Measurements from ENCODE around the gene MAZ.

Gene MAZ

DNA sequence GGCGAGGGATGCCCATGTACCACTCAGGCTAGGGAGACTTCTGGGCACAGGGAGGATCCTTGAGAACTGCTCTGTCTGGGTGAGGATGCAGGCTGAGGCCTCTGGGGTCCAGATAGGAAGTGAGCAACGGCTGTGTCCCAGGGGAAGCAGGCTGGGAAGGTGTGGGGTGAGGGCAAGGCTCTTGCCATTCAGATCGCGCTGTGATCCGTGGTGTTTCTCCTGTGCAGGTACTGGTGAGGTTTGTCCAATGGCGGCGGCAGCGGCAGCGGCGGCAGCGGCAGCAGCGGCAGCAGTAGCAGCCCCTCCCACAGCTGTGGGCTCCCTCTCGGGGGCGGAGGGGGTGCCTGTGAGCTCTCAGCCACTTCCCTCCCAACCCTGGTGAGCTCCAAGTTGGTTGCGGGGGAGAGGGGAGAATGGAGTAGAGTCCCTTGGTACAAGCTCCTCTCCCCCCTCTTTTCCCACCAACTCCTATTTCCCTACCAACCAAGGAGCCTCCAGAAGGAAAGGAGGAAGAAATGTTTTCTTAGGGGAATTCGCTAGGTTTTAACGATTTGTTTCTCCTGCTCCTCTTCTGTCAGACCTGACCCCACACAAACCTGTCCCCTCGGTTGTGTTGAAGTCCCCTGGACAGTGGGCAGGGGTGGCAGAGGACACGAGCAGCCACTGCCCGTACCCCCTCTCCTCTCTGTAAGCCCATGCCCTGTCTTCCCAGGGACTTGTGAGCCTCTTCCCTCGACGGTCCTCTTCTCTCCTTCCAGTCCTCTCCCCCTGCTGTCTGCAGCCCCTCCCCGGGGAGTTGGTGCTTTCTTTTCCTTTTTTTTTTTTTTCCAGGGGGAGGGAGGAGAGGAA, 3.7 kb downstream of the MAZ start:
- DNase-seq: no peak

DNA sequence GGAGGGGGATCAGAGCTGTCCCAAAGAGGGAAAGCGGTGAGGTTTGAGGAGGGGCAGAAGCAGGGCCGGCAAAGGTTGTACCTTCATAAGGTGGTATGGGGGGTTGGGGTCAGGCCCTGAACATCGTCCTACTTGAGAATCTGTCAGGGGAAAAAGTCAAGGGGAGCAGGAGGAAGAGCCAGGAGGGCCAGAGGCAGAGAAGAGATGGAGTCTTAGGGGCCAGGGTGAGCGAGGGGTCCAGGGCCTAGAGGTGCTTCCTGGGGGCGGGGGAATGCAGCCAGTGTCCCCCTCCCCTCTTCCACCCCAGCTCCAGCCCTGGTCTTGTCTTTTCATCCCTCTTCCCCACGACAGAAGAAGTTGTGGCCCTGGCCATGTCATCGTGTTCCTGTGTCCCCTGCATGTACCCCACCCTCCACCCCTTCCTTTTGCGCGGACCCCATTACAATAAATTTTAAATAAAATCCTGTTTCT, 4.4 kb downstream of the MAZ start:
- no peak for DNase-seq

DNA sequence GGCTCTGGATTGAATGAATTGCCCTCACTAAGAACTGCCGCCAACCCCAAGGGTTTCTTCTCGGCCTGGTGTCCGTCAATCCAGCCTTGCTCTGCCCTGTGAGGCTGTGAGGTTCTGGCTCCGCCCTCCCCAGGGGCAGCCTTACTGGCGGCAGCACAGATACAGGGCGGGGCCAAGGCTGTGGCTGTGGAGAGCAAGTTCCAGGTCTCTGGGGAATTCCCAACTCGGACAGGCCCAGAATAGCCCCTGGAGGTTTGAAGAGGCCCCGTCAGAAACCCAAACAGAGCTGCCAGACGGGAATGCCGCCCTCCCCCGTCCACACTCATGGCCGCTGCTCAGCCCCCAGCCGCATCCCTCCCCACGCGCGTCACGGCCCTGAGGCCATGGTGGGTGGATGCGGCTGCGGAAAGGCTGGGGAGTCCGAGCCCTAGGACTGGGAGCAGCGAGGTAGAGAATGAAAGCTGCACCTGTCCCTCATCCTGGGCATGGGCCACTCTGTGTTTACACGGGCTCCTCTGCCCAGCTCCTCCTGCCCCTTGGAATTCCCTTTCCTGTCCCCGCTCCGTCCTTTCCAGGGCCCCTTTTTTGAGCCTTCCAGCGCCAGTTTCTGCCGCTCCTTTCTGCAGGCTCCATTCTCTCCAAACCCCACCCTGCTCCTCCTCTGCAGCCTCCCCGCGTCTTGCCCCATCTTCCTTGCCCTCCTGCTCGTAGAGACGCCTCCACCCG, 5.0 kb downstream of the MAZ start:
- peak; percentile 97 for DNase-seq

DNA sequence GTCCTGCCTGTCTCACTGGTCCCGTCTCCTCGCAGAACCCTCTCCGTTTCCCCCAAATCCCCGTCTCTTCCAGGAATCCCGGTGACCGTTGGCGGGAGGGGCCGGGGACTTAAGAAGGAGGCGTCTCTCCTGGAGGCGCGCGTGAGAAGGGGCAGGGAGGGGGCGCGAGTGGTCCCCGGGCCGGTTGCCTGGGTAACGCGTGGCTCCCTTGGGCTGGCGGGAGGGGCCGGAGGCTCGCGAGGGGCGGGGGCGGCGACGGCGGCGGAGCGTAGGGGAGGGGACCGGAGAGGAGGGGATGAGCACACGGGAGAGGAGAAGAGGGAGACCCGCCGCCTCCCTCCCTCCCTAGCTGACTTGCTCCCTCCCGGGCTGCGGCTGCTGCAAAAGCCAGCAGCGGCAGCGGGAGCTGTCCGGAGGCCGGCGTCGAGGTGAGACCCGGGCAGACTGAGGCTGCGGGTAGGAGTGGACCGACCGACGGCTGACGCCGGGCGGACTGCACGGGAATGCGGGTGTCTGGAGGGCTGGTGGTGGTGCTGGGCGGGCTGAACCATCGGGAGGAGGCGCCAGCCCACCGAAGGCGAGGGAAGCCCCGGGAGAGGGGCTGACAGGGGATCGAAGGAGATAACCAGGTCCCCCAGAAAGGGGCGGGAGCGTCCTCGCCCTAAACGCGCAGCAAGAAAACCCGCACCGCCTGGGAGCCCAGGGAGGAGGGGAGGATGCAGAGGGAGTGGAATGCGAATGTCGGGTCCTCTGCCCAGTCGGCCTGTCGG, 5.8 kb downstream of the MAZ start, which contains the start of gene PRRT2:
PRRT2 (plus strand) TSS at position 298 of the 770 bp plus-strand sequence. CDS start 862 bp downstream, outside the sequence.
- peak; percentile 52 for DNase-seq

DNA sequence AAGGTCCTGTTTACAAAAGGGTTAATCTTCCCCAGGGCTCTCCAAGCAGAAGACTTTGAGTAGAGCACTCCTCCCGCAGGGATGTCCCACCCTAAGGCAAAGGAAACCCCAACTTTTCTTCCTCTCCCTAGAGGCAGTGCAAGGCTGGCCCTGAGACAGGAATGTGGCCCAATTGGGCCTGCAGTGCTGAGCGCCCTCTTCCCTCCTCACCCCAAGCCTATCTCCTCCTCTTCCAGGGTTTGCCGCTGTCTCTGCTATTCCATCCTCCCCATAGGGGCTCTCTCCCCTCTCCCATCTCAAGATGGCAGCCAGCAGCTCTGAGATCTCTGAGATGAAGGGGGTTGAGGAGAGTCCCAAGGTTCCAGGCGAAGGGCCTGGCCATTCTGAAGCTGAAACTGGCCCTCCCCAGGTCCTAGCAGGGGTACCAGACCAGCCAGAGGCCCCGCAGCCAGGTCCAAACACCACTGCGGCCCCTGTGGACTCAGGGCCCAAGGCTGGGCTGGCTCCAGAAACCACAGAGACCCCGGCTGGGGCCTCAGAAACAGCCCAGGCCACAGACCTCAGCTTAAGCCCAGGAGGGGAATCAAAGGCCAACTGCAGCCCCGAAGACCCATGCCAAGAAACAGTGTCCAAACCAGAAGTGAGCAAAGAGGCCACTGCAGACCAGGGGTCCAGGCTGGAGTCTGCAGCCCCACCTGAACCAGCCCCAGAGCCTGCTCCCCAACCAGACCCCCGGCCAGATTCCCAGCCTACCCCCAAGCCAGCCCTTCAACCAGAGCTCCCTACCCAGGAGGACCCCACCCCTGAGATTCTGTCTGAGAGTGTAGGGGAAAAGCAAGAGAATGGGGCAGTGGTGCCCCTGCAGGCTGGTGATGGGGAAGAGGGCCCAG, 6.7 kb downstream of the MAZ start:
- DNase-seq: no peak

DNA sequence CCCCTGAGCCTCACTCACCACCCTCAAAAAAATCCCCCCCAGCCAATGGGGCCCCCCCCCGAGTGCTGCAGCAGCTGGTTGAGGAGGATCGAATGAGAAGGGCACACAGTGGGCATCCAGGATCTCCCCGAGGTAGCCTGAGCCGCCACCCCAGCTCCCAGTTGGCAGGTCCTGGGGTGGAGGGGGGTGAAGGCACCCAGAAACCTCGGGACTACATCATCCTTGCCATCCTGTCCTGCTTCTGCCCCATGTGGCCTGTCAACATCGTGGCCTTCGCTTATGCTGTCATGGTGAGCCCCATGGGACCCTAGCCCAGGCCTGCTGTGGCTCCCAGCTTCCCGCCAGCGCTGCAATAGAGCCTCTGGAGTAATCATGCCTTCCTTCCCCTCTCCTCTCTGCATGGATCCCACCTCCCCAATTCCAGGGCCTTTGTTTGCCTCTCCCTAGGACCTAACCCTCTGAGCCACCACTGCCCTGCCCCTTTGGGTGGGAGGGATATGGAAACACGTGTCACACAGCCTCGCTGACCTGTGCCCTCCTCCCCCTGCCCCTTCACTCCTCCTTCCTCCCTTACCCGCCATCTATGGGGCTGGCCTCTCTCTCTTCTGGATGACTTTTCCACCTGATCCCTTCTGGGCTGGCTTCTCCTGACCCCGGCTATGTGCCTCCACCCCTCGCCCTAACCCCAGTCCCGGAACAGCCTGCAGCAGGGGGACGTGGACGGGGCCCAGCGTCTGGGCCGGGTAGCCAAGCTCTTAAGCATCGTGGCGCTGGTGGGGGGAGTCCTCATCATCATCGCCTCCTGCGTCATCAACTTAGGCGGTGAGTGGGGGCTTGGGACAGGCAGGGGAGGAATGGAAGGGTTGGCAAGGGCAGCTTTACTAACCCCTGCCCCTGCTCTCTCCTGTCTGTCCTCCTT, 7.6 kb downstream of the MAZ start:
- DNase-seq: no peak

DNA sequence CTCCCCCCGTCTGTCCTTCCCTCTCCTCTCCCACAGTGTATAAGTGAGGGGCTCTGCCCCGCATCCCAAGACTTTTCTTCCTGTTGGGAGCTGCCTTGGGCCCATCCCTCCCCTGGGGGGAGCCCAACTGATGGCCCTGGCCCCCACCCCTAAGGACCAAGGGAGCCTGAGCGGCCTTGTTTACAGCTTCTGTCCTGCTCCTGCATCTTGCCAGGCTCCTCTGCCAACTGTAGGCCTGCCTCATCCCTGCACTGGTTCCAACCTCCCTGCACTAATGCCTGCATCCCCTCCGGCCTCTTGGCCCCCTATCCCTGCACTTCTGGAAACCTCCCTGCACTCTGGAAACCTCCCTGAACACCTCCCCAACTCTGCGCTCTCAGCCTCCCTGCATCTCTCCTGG, 8.3 kb downstream of the MAZ start:
- DNase-seq: no peak

DNA sequence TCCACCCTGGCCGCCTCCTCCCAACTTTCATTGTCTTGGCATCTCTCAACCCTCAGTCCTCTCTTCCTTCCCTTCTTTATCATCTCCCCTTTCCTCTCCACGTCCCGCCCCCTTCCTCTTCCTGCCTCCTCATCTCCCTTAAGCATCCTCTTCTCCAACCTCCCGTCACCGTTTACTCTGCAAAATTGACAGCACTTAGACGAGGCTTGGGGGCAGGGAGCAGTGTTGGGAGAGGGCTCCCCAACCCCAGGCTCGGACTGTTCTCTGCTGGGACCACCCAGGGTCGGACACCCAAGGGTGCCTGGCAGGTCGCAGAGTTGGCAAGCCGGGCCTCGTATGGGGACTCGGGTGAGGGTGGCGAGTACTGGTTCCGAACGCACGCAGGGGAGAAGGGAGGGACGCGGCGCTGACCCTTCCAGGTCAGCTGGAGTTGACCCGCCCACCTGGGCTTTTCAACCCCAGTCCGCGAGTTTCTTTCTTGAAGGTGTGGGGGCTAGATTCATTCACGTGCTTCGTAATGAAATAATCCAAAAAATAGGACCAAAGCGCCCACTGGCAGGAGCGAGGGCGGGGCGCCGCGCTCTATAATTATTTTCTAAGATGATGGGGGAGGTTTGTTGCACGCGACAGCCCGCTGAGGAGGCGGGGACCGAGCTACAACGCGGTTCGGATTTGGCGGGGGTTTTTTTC, 8.8 kb downstream of the MAZ start:
- no peak for DNase-seq

DNA sequence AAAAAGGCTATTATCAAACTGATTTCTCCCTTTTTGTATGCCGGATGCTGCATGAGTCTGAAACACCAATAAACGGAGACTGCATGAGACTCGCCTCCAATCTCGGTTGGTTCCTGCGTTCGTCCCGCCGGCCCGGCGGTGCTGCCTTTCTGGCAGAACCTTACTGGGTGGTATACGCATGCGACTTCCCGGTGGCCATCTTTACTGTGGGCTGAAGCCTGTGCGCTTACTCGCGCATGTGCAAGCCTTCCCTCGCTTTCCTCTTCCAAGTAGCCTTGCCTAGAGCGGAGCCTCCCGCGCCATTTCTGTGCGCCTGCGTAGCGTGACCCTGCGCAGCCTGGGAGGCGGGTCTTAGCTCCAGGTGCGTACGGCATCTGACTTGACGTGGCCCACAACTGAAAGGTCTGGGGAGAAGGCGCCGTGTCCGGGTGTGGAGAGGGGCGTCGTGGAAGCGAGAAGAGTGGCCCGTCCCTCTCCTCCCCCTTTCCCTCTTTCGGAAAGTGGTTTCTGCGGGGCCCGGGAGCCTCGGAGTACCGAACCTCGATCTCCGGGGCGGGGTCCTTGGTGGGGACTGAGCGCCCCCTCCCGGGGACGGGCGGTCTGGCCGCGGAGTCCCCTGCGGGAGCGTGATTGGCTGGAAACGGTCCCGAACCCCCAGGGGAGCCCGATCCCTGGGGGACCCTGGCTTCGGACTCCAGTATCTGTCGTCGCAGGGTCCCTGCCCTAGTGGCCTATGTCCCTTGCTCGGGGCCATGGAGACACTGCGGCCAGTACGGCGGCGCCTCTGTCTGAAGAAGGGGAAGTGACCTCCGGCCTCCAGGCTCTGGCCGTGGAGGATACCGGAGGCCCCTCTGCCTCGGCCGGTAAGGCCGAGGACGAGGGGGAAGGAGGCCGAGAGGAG, 9.7 kb downstream of the MAZ start, which contains the start of gene PAGR1:
PAGR1 (plus strand) TSS at position 360 of the 901 bp plus-strand sequence; CDS start at position 734, 374 bp downstream.
- DNase-seq: peak; percentile 99

DNA sequence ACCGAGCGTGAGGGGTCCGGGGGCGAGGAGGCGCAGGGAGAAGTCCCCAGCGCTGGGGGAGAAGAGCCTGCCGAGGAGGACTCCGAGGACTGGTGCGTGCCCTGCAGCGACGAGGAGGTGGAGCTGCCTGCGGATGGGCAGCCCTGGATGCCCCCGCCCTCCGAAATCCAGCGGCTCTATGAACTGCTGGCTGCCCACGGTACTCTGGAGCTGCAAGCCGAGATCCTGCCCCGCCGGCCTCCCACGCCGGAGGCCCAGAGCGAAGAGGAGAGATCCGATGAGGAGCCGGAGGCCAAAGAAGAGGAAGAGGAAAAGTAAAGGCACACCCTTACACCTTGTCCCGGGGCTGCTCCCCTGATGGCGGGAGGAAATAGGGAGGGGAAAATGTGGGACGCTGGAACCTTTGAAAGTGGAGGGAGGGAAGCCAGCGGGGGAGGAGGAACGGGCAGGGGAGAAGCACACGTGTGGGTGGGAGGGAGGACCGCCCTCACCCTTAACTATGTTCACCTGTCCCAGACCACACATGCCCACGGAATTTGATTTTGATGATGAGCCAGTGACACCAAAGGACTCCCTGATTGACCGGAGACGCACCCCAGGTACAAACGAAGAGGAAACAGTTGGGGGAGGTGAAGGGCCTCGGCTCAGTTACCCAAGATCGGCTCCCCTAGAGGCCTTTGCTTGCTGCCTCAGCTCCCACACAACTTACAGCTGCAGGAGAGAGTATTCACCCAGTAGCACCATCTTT, 10.5 kb downstream of the MAZ start:
- DNase-seq: peak; percentile 39

DNA sequence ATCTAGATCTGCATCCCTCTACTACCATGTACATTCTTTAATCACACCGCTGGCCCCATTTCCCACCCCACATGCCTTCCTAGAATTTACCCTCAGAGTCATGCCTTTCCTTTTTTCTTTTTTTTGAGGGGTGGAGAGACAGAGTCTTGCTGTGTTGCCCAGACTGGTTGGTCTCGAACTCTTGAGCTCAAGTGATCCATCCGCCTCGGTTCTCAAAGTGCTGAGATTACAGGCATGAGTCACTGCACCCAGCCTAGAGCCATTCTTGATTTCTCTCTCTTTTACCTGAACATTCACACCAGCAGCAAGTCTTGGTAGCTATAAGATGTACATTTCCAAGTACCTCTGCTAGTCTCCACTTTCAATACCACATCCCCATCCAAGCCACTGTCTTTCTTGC, 11.8 kb downstream of the MAZ start:
- DNase-seq: no peak

DNA sequence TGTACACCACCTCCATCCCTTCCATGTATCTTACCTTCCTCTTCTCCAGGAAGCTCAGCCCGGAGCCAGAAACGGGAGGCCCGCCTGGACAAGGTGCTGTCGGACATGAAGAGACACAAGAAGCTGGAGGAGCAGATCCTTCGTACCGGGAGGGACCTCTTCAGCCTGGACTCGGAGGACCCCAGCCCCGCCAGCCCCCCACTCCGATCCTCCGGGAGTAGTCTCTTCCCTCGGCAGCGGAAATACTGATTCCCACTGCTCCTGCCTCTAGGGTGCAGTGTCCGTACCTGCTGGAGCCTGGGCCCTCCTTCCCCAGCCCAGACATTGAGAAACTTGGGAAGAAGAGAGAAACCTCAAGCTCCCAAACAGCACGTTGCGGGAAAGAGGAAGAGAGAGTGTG, 13.2 kb downstream of the MAZ start:
- no peak for DNase-seq

DNA sequence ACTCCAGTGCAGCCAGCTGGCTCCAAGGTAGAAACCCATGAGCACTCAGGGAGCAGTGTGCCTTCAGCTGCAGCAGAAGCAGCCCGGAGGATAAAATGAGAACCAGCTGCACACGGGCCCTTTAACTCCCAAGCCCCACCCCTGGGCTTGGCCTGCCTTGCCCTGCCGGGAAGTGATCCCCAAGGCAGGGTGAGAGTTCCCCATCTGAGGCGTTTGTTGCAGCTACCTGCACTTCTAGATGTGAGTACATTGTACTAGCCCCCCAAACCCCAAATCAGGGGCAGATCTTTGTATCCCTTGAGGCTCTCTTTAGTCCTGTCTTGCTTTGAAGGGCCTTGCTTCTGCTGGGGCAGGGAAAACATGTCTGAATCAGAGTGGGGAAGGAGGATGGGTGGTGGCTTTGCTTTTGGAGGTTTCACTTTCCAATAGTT, 14.0 kb downstream of the MAZ start, which contains the start of gene MVP:
MVP (plus strand) TSS at position 192 of the 431 bp plus-strand sequence. CDS start 10,088 bp downstream, outside the sequence.
- DNase-seq: peak; percentile 72

DNA sequence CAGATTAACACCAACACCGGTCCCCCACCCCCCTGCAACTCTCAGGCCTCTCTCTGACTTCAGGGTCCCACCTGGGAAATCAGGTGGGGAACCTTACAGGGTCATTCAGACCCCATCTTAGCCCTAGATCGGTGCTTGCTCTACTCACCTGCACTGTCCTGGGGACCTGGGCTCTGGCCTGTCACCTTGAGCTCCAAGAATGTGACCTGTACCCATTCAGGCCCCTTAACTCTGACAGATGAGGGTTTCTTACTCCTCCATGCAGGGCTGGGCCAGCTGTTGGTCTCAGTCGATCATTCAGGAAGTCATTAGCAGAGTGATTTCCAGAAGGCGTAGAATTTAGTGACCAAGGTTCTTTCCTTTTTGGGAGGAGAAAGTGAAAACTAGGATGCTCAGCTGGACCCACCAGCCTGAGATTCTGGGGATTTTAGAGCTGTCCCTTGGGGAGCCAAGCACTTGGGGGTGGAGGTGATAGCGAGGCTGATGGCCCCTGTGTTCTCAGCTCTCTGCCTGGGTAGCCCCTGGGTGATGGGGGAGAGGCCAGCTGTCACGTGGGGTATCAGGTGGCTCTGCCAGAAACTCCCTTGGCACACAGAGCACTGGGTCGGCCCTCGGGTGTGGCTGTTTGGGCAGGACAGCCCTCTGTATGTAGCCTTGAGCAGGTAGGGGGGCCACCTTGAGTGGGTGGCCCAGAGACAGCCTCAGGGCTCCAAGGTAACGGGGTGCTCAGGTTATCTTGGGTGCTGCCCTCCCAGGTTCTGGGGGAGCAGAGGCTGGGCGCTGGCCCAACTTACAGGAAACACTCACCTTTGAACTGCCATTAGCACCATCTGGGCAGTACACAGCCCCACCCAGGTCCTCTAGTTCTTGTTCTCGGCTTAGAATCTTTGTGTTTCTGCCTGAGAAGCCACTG, 14.7 kb downstream of the MAZ start:
- no peak for DNase-seq

DNA sequence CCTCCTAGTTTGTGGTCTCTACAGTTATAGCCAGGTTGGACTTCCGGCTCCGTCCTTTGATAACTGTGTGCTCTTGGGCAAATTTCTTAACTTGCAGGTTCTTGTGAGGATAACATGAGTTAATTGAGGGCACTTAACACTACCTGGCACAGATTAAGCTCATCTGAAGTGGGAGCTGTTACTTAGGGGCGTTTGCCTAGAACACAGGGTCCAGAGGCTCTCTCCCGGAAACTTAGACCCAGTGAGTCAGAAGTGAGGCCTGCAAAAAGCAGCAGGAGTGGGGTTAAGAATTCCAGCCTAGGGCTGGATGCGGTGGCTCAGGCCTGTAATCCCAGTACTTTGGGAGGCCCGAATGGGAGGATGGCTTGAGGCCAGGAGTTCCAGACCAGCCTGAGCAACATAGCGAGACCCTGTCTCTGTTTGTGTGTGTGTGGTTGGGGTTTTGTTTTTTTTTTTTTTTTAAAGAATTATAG, 15.3 kb downstream of the MAZ start:
- DNase-seq: peak; percentile 82

DNA sequence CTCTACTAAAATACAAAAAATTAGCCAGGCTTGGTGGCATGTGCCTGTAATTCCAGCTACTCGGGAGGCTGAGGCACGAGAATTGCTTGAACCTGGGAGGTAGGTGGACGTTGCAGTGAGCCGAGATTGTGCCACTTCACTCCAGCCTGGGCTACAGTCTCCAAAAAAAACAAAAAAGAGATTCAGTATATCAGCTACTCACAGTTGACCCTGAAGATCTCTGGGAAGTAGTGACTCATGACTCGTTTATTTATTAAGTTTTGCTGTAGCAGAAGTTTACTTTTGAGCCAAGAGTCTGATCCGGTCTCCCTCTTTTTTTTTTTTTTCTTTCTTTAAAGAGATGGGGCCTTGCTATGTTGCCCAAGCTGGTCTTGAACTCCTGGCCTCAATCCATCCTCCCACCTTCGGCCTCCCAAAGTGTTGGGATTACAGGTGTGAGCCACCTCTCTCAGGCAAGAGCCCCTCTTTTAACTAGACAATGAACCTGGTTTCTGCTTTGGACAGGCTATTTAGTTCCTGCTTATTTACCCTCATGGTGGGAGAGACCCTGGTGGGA, 18.3 kb downstream of the MAZ start:
- peak; percentile 83 for DNase-seq

All from fibroblast of upper back skin (primary cell).